RWPE1 (cell line): ENCODE results near the gene DOHH.

Experiments used
- CTCF ChIA-PET: fragments of 350-600 bp; sonication (Branson Sonifier 250); formaldehyde crosslinking; extraction: SDS; loops from one replicate; lab custom pipeline; 2021; lab: Yijun Ruan, JAX
- POLR2A ChIA-PET: fragments of 400-600 bp; formaldehyde crosslinking; extraction: SDS; loops from one replicate; lab custom pipeline; 2020; ENCODE audit warnings: antibody characterized with exemption; ENCODE audit not compliant: low non-redundant PET; lab: Yijun Ruan, JAX
- DNase-seq: peaks from one replicate; pipeline ENCODE4 v3.0.0; 2012; ENCODE audit warnings: low spot score
- H3K27ac ChIP-seq: fragments of 450-650 bp; 2 replicates; pipeline ENCODE4 v1.5.1; 2017
- CTCF ChIP-seq: fragments of 450-650 bp; conservative IDR thresholded peaks from 2 replicates; pipeline ENCODE4 v1.5.1; 2017; ENCODE audit warnings: low read depth, mild to moderate bottlenecking

The DOHH gene

DNA sequence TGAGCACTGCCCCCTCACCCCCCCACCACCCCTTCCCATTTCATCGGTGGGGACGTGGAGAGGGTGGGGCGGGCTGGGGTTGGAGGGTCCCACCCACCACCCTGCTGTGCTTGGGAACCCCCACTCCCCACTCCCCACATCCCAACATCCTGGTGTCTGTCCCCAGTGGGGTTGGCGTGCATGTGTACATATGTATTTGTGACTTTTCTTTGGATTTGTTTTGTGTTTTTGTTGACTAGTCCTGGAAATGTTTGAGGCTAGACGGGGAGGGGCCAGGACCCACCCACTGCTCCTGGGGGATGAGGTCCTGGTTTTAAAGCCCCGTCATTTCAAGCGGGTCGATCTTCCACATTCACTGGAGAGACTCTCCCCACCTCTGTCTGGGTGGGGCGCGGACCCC is 35.5 kb upstream of the DOHH start:
- ChIA-PET CTCF (no interaction called here), POLR2A (no interaction called here)
- DNase-seq, result no peak
- peak overlapping the region; percentile 45; the same call in 1 of the 2 replicates for H3K27ac ChIP-seq
- TF ChIP-seq CTCF, result no peak

GRCh38 chr19:3535563-3535965 is 35.1 kb upstream of the DOHH start:
- H3K27ac ChIP-seq, result no peak overlapping the region
- no peak for DNase-seq
- CTCF ChIA-PET, result no interaction called here
- POLR2A ChIA-PET, result no interaction called here
- TF ChIP-seq CTCF, result no peak

GRCh38 chr19:3535235-3535535 is 34.7 kb upstream of the DOHH start:
- TF ChIP-seq CTCF, result no peak
- no peak for DNase-seq
- CTCF ChIA-PET, result no interaction called here
- POLR2A ChIA-PET, result no interaction called here
- H3K27ac ChIP-seq, result no peak overlapping the region

GRCh38 chr19:3534375-3535234 is 34.1 kb upstream of the DOHH start:
- no peak for TF ChIP-seq CTCF
- CTCF ChIA-PET, result no interaction called here
- POLR2A ChIA-PET, result no interaction called here

DNA sequence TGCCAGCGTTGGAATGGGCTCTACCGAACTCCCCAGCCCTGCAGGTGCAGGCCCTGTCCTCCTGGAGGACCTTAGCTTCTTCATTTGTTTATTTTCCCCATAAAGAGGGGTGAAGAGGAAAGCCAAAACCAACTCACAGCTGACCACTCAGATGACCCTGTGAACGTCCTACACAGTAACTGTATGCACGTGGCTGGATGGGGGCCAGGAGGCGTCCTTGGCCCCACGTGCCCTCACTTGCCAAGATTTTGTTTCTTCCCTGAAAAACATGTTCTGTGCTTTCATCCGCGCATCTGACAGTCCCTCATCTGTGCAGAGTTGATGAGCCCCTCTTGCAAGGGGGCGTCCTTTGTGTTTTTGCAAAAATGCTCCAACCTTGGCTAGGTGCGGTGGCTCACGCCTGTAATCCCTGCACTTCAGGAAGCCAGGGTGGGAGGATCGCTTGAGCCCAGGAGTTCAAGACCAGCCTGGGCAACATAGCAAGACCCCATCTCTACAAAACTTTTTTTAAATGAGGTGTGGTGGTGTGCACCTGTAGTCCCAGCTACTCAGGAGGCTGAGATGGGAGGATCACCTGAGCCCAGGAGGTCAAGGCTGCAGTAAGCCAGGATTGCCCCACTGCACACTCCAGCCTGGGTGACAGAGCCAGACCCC is 33.2 kb upstream of the DOHH start:
- TF ChIP-seq CTCF, result no peak
- H3K27ac ChIP-seq, result no peak overlapping the region; the same call in 1 of the 2 replicates
- CTCF ChIA-PET, result no interaction called here
- POLR2A ChIA-PET, result no interaction called here
- no peak for DNase-seq

More at GRCh38 chr19:3534375-3535234, 34.1 kb upstream of the DOHH start:
- DNase-seq, result no peak
- no peak overlapping the region for H3K27ac ChIP-seq

DNA sequence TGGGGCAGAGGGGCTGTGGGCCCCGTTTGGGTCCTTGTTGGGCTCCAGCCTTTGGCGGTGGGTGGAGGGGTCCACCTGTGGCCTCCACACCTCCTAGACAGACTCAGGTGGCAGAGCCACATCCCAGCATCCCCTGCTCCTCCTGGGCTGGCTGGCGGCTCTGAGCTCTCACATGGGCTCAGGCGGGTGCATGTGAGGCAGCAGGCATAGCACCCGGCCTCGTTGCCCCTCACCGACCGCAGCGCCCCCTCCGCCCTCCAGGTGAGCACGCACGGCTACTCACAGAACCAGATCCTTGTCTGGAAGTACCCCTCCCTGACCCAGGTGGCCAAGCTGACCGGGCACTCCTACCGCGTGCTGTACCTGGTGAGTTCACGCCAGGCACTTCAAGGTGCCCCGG is 32.6 kb upstream of the DOHH start:
- CTCF ChIA-PET, result no interaction called here

More for the DNA sequence above, 32.6 kb upstream of the DOHH start:
- POLR2A ChIA-PET, result no interaction called here
- DNase-seq, result no peak
- no peak for TF ChIP-seq CTCF
- H3K27ac ChIP-seq, result no peak overlapping the region; the same call in 1 of the 2 replicates
